Renal cortex interstitium (tissue), 11 donors: ENCODE measurements around the gene ZNF558. TPM values are rescaled to one million over a fixed set of nuclear protein-coding genes. Genes with fewer than 3 reads are reported as not detected.
"Not testable (repeated sequence)": the region's sequence is repeated elsewhere in the genome, so short reads cannot be mapped to it uniquely, and the experiment has no call there.

Source experiments
- DNase-seq, 11 donors: peaks; one replicate each; pipeline ENCODE4 v3.0.0-alpha.2; 2013; ENCODE audit warnings: low read depth in 9 of 11, low spot score in 4 of 11; ENCODE audit errors: extremely low read depth in 1 of 11
- polyA plus RNA-seq, 3 donors: library from polyadenylated mRNA; unstranded; fragments of 120-200 nt; gene quantifications; one replicate each; pipeline ENCODE4 v1.2.1, GENCODE V29; 2013; ENCODE audit not compliant: insufficient read length in 3 of 3

The ZNF558 gene
- polyA plus RNA-seq, 3 donors, result 44.4 to 45.7 (median 44.5) TPM

- DNase-seq, result no peak
These were observed 11.9 kb downstream of the ZNF558 start for GRCh38 chr19:8820234-8820633.

GRCh38 chr19:8815780-8816179 lies 16.3 kb downstream of the ZNF558 start:
- no peak for DNase-seq

DNA sequence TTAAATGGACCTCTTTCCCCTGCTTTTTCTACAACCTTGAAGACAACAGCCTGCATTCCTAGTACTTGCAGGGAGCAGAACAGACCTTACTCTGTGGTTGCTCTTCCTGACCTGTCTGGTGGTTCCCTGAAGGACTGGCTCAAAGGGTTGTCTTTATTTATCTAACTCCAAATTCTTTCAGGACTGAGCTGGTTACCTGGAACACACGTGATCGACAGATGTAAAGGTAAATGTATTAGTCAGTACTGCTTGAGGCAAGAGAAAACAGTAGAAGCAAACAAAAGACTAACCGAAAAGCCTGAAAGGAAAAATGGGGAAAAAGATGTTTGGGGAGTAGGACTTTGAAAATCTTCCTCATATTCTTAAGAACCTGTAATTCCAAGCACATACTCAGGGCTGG lies 17.9 kb downstream of the ZNF558 start:
- no peak for DNase-seq

DNA sequence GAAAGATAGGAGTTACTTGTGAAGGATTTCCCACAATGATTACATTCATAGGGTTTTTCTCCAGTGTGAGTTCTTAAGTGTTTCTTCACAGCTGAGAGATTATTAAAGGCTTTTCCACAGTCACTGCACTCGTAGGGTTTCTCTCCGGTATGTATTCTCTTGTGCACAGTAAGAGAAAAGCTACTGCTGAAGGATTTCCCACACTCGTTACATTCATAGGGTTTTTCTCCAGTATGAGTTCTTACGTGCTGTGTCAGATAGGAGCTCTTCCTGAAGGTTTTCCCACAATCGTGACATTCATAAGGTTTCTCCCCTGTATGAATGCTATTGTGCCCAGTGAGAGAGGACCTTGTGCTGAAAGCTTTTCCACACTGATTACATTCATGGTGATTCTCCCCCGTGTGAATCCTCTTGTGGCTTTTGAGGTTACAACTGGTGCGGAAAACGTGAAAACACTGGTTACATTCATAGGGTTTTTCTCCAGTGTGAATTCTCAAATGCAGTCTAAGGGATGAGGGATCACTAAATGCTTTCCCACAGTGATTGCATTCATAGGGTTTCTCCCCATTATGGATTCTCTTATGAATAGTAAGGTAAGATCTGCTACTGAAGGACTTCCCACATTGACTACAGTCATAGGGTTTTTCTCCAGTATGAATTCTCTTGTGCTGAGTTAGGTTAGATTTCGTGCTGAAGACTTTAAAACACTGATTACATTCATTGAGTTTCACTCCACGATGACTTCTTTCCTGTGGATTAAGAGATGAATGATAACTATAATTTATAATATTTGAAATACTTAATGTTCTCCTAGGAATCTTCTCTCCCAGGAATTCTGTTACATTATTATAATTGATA lies 20.6 kb downstream of the ZNF558 start:
- DNase-seq, result no peak

DNA sequence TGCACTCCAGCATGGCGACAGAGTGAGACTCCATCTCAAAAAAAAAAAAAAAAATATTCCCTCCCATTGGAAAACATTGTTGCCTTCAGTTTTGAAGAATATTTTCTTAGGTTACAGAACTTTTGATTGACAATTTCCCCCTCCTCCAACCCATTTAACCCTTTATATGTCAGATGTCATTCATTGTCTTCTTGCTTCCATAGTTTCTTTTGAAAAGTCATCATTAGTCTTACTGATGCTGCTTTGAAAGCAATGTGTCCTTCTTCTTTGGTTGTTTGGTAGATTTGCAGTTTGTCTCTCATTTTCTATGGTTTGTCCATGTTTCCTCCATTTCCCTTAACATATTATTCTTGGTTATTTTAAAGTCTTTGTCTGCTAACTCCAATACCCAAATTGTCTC lies 25.4 kb downstream of the ZNF558 start:
- DNase-seq, result no peak

DNA sequence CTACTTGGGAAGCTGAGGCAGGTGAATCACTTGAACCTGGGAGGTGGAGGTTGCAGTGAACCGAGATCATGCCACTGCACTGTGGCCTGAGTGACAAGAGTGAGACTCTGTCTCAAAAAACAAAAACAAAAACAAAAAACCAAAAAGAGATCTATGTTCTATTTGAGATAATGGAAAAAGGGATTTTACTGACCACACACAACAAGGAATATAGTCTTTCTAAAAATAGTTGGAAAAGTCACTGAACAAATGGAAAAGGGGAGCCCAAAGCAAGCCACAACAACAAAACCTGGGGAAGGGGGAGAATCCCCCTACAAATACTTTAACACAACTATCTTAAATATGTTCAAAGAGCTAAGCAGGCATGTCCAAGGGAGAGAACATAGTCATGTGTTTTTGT lies 37.3 kb downstream of the ZNF558 start:
- DNase-seq, result no peak

DNA sequence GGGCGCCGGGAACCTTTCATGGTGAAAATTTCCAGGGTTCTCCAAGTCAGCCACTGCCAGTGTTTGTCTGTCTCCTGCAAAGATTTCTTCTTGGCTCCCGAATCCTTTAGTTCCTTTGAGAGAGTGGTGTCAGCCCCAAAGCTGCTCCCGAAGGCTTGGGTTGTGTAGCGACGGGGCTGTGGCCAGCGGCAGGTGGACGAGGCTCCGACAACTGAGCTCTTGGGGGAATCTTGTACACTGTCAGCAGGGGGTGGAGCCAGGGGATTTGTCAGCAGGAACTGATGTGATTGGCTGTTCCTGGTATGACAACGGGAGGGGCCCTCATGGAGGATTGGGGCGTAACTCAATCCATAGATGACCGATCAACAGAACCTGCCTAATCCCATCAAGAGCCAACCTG lies 58.5 kb downstream of the ZNF558 start:
- not testable (repeated sequence) for DNase-seq

DNA sequence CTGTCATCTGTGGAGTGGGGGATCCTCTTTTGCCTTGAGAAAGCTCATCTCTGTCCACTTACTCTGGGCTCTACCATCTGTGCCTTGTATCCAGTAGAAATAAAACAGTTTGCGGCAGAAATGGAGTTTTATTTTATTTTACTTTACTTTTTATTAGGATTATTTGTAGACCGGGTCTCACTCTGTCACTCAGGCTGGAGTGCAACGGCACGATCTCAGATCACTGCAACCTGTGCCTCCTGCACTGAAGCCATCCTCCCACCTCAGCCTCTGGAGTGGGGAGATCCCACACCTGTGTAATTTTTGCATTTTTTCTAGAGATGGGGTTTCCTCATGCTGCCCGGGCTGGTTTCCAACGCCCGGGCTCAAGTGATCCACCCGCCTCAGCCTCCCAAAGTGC lies 62.8 kb downstream of the ZNF558 start:
- DNase-seq, result not testable (repeated sequence)

DNA sequence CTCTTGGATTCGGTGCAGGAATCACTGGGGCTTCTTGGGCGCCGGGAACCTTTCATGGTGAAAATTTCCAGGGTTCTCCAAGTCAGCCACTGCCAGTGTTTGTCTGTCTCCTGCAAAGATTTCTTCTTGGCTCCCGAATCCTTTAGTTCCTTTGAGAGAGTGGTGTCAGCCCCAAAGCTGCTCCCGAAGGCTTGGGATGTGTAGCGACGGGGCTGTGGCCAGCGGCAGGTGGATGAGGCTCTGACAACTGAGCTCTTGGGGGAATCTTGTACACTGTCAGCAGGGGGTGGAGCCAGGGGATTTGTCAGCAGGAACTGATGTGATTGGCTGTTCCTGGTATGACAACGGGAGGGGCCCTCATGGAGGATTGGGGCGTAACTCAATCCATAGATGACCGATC lies 64.8 kb downstream of the ZNF558 start:
- DNase-seq, result not testable (repeated sequence)

Other genes starting within 250 kb of the ZNF558 start
- gene ADAMTS10, start 221.6 kb downstream of the ZNF558 start, polyA plus RNA-seq, result 10 to 100 TPM; 30.0 to 51.8 (median 45.0) TPM
- not detected for gene NFILZ, start 201.7 kb downstream of the ZNF558 start, polyA plus RNA-seq
- gene ACTL9, start 133.5 kb downstream of the ZNF558 start, polyA plus RNA-seq, result not detected
- not detected for gene OR2Z1, start 110.7 kb downstream of the ZNF558 start, polyA plus RNA-seq
- gene MBD3L1, start 73 bp upstream of the ZNF558 start, polyA plus RNA-seq, result not detected
- gene MUC16, start 178.1 kb upstream of the ZNF558 start, polyA plus RNA-seq, result under 1 TPM; 0.02 to 0.62 (median 0.04) TPM